Umbilical cord (tissue), 2 donors: ENCODE data around the gene FAM227A. TPM values are rescaled to one million over a fixed set of nuclear protein-coding genes. Genes with fewer than 3 reads are reported as not detected.
A peak's percentile ranks its signal among the peaks of the same experiment; 100 is the strongest.
"Not testable (repeated sequence)": the region's sequence is repeated elsewhere in the genome, so short reads cannot be mapped to it uniquely, and the experiment has no call there.

Experiments
- DNase-seq: peaks from one replicate; pipeline ENCODE4 v3.0.0-alpha.2; 2015; ENCODE audit warnings: low spot score
- total RNA-seq: library from RNA; depleted of rRNA; stranded (reverse); fragments of >200 nt; gene quantifications from one replicate; pipeline ENCODE4 v1.2.3, GENCODE V29; 2014; ENCODE audit warnings: low replicate concordance; ENCODE audit not compliant: insufficient read depth

The FAM227A gene
- total RNA-seq, 1 donor from 2014 or later: 3.1 TPM

DNA sequence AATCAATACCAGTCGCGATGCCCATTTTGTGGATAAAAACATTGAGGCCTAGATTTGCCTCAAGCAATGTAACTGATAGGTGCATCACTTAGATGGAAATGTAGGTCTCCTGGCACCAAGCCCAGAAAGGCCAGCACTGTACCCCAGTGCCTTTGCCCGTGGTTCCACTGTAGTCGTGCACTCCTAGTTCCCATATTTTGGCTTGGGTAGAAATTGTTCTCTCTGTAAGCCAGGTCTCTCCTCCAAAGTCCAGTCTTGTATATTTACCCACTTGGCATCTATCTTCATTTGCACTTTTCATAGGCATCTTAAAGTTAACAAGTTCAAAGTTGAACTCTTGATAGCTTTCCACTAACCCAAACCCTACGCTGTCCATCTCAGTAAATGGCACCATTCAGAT lies 44.6 kb downstream of the FAM227A start:
- no peak for DNase-seq

DNA sequence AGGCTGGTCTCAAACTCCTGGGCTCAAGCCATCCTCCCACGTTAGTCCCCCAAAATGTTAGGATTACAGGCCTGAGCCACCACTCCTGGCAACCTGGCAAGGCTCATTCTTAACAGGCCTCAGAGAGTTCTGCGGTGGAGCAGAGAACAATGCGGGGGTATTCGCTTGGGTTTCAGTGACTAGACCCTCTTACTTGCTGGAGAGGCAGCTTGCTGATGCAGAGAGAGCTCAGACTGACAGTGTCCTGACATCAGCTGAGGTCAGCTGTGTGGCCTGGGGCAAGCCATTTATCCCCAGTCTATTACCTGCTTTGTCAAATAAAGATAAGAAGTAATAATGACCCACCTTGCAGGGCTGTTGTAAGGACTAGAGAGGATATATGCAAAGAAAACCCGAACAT lies 46.0 kb downstream of the FAM227A start:
- DNase-seq: no peak

DNA sequence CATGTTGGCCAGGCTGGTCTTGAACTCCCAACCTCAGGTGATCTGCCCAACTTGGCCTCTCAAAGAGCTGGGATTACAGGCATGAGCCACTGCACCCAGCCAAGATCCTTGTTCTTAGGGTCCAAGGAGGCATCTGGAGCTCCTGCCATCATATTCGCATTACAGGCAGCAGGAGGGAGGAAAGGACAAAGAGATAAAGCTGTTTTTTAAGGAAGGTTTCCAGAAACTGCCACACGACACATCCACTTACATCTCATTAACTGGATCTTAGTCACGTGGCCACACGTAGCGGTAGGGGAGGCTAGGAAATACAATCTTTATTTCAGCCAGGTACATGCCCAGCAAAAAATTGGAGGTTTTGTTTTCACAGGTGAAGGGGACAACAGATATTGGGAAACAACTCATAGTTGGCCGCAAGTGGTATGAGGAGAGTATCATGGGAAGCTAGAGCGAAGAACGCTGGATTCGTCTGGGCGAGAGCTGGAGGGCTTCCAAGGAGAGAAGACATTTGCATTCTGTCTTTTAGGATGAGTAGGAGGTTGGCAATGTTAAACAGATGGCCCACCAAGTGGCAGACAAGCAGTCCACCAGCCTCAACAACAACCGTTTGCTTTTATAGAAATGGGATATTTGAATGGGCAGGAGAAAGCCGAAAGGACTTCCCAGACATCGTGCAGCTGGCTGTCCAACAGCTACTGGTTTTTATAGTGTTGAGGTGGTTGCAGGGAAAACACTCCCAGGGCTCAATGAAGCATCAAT lies 47.0 kb downstream of the FAM227A start:
- no peak for DNase-seq

DNA sequence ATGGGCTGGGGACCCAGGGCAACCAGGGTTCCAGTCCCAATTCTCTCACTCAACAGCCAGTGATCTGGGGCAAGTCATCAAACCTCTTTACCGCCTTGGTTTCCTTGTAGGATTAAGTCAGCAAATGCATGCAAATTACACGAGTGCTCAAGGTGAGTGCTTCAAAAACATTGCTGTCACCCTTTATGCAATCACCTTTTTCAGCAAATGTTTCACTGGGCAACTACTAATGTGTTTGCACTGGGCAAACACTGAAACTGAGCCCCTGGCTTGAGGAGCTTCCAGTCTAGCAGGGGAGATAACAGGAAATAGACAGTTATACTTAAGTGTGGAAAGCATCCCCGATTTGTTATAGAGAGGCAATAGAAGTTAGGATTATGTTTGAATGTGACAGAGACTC lies 48.5 kb downstream of the FAM227A start:
- no peak for DNase-seq

DNA sequence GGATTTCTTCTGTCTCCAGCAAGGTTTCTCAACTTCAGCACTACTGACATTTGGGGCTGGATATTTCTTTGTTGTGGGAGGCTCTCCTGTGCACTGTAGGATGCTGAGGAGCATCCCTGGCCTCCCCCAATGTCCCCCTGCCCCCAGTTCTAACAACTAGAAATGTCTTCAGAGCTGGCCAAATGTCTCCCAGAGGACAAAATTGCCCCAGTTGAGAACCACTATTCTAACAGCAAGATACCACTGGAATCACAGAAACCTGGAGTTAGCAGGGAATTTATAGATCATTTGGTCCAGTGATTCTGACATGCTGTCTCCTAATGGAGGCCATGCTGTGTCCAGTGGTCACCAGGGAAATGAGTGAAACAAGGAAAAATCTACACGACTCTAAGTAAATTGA lies 54.0 kb downstream of the FAM227A start:
- DNase-seq: no peak

DNA sequence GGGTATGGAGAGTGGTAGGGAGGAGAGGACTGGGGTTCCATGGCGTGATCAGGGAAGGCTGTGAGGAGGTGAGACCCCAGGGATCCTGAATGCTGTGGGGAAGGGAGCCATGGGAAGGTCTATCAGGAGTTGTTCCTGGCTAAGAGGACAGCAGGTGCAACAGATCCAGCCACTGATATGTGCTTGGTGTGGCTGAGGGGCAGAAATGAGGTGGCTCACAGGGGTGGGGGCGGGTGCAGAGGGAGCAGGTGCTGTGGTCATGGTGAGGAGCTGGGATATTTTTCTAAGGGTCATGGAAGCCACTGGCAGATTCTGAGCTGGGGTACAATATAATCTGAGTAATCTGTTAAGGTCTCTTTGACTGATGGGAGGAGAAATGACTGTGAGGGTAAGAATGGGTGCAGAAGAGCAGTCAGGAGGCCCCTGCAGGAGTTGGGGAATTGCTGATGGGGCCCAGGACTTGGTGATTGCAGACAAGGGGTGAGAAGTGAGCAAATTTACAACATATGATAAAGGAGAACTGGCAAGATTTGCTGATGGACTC lies 54.9 kb downstream of the FAM227A start:
- DNase-seq: no peak

DNA sequence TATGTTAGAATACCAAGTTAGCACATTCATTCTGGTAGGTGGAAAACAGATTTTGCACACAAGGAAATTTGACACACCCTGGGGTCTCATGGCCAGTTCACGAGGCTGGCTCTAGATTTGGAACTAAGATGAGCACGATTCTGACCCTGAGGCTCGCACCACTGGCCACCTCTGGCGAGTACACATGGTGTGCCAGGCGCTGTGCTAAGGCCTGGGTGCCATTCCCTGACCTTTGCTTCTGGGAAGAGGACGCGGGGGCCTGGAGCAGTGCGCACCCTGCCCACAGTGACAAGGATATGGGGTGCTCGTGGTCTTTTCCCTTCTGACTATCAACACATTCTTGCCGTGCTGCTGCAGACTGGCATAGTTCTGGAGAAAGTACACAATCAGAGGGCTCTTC lies 56.7 kb downstream of the FAM227A start:
- no peak for DNase-seq

DNA sequence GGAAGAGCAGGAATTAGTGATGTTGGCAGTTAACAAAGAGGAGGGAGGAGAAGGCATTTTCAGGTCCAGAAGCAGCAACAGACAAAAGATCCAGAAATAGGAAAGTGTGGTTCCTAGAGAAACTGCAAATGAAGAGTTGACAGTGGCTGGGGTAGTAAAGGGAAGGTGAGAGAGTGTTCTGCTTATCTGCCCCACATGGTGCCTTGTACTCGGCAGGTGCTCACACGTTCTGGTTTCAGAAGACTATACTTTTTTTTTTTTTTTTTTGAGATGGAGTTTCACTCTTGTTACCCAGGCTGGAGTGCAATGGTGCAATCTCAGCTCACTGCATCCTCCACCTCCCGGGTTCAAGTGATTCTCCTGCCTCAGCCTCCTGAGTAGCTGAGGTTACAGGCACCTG lies 73.3 kb downstream of the FAM227A start:
- not testable (repeated sequence) for DNase-seq

DNA sequence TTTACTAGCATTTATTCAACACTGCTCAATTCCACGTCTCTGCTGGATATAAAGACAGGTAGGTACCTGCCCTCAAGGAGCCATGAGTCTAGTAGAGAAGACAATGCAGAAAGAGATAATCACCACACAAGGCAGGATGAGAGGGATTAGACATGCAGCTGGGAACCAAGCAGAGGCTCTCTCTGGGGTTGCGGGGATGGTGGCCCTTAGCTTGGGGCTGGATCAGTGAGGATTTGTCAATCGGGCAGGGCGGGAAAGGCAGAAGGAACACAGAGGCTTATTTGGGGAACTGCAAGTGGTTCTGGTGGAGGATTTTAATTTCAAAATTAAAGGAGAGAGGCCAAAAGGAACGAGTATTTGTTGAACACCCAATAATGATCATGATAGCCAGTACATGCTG lies 77.7 kb downstream of the FAM227A start:
- DNase-seq: no peak

DNA sequence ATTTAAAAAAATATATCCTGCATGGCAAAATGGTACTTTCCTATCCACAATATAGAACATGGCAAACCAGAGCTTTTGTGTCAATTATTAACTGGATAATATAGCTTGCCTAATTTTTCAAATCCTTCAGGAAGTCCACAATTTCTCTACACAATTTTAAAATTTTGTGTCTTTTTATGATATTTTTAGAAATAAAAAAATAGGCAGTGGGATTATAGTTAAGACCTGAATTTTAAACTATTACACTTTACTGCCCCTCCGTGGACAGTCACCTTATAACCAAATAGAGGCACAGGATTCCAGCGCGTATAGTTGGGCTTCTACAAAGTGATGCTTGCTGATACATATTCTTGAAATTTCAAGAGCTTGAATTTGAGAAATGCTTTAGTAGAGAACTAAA lies 84.1 kb downstream of the FAM227A start:
- peak; percentile 59 for DNase-seq

DNA sequence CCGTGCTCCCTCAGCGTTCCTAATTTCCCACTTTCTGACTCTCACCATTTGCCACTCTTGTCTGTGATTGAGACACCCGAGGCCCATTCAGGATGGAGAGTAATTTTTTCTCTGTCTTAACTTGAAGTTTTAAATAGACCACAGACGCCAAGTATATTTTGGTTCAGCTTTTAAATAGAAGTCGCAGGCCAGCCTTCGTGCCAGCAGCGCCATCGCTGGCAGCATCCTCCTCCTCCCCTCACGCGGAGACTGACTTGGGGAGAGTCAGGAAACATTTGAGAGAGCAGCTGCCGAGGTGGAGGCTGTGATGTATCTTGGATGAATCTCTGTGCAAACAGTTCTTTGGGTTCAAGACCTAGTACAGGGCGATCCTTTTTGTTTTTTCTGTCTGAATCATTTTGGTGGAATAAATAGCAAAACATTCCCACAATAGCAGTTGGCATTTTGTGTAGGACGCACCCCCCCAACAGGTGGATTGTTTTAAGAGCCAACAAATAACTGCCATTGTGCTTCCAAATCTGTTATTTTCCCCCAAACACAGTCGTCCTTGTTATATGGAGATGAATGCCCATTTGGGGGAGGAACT lies 85.3 kb downstream of the FAM227A start:
- DNase-seq: peak; percentile 66

DNA sequence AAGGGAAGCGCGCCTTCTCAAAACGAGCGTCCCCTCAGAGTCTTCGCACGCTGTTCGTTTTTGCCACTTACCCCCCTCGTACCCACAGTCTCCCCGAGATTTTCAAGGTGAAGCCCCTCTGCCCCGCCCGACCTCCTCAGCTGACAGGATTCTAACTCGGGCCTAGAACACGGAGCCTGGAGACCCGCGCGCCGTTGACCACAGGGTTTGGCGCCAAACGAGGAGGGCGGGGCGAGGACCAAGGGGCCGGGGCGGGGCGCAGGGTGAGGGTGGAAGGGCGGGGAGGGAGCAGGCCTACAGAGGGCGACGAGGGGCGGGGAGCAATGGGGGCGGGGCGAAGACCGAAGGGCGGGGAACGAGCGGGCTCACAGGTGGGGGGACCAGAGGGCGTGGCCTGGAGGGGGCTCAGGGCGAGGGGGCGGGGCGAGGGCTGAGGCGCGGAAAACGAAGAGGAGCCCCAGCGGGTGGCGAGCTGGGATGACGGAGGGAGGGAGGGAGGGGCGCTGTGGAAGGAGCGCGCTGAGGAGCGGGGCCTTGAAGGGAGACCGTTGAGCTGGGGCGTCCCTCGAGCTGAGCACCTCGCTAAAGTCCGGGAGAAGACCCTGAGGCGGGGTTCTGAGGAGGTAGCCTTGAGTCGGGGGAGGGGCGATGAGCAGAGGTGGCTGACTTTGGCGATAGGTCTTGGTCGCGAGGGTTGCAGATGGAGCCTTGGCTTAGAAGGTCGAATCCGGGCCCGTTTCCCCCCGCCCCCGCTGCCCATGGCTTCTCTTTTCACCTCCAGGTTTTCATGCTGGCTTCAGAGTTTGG lies 86.0 kb downstream of the FAM227A start, which contains the start of gene DMC1:
TSS of gene DMC1 (minus strand) at position 212 of the 807 bp plus-strand sequence. CDS start 1,927 bp downstream, outside the sequence.
- peak; percentile 94 for DNase-seq

DNA sequence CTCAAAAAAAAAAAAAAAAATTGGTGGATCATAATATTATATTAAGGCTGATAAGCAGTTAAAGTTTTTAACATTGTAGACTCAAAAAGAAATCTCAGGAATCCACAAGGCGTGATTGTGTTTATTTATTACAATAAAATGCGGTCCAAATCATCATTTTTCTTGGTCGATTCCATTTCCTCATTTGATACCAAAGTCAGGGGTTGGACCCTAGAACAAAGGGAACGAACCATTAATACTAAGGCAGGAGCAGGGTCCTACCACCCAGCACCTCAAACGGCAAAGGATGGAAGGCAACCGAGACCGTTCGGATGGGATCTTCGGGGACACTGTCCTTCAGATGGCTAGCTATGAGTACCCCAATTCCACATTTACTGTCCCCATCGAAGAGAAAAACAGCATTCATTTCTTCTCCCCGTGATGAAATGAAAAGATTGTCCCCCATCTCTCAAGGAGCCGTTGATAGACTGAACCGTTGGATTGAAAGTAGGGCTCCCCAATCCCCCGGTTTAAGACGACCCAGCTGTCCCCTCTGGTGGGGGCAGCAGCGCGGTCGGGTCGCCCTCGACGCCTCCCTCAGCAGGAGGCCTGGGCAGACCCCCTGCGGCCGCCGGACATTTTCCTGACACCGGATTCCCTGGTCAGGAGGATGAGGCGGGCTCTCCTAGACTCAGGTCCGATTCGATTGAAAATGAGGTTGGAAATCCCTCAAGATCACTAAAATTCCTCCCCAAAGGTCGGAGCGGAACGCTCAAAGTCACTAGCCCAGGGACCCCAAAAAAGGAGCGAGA lies 86.8 kb downstream of the FAM227A start:
- no peak for DNase-seq

DNA sequence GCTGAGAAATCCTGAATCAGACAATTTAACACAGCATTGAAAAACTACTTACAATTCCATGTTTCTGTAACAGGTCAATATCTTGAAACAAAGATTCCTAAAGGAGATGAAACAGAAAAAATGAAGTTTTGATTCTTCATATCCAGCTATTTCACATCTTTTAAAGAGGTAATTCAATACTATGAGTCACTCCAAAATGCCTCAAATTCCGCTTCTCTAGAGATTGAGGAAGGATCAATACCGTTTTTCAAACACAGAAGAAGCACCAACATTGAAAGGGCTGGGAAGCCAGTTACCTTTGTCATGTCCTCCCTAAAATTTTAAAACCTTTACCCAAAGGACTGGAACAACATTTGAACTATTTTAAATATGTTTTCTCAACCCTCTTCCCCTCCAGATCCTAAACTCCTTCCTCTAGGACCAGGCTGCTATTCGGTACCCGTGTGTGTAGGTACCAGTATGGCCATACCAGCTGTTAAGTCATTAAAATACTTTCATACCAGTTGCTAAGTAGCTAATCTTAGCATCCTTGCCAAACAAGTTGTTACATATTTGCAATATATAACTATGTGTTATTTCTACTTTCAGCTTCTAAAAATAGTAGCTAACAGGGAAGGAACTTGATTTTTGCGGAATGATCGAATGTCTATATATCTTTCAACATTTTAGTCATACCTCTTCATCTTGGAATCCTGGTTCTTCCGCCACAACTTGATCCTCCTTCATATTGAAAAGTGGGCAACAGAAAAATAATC lies 88.5 kb downstream of the FAM227A start:
- DNase-seq: peak; percentile 2

DNA sequence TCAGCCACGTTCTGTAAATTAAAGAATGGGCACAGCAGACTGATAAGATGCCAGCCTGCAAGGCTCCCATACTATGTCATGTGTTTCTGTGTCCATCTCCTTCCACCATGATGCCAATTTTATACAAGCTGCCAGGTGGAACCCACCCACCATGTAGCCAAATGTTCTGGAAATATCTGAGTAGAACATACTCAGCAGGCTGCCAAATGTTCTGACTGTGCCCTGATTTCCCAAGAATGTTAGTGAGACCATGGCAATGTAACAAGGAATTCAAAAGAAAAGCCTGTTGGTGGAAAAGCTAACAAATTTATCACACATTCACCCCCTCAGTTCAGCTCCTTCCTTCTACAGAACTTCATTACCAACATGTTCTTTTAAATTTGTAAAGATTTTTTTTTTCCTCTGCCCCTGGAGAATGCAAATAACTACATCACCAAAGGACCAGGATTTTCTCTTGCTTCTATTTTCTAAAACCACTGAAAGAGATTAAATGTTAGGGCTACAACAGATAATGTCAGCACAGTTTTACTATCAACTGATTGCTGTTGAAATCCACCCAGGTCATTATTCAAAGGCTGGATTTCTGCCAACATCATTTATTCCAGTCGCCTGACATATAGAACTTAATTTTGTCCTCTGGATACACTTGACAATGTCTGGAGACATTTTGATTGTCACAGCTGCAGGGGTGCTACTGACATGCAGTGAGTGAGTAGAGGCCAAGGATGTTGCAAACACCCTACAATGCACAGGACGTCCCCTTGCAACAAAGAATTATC lies 89.3 kb downstream of the FAM227A start:
- DNase-seq: no peak

DNA sequence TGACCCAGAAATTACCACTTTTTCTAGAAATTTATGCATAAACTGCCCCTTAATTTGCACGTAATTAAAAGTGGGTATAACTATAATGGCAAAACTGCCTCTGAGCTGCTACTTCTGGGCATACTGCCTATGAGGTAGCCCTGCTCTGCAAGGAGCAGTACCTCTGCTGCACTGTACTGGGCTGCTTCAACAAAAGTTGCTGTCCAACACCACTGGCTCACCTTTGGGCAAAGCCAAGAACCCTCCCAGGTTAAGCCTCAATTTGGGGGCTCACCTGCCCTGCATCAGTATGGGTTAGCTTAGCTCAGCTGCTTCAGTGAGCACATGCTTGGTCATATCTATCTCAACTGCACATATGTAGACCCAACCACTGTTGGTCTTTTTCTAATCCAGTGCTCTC lies 90.8 kb downstream of the FAM227A start:
- DNase-seq: no peak

DNA sequence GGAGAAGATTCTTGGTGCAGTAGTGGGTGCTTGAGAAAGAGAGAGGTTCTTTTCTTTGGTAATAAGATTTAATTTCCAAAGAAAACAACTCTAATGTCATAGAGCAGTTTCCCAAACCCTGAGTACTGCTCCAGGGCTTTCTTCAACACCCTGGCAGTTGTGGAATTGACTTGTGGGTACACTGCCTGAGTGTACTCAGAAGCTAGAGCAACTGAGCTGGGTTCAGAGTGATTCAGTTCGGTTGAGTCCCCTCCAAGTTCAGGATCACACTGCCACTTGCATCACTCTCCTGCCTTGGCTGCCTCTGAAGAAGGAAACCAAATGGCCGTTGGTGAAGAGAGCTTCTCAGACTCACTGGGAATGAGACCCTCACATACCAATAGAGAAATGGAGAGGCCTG lies 91.5 kb downstream of the FAM227A start:
- DNase-seq: no peak

DNA sequence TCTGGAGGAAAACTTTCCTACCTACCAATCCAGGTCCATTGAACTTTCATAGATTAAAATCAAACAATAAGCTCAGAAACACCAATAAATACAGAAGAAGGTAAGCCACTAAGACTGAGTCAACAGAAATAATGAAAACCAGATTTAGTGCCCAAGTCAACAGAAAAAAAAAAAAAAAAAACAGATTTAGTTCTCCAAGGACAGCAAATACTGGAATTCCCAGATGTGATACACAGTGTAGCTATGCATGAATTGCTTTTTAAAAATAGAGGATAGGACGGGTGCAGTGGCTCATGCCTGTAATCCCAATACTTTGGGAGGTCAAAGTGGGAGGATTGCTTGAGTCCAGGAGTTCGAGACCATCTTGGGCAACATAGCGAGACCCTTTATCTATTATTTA lies 101.9 kb downstream of the FAM227A start:
- DNase-seq: no peak

DNA sequence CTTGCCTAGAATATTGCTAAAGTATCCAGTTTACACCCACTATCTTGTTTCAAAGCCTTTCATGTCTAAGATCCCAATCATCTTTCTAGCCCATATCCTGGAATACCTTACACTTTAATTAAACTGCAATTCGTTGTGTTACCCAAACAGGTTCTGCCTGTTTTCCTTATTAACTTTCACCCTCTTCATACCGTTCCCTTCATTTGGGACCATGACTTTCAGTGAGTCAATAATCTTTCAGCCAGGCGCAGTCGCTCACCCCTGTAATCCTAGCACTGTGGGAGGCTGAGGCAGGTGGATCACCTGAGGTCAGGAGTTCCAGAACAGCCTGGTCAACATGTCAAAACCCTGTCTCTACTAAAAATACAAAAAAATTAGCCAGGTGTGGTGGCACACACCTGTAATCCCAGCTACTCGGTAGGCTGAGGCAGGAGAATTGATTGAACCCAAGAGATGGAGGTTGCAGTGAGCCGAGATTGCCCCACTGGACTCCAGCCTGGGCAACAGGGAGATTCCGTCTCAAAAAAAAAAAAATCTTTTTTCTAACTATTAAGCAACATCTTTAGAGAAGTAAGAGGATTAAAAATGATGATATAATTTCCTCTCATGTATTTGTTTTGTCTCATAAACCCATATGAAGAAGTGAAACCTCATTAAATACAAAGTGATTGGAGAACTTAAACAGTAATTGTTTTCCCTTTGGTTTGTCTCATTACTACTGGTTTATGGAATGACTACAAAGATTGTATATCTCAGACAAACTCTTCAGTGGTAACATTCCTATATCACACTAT lies 106.9 kb downstream of the FAM227A start:
- no peak for DNase-seq
